Measurements from ENCODE around the gene PRELP. TPM values are rescaled to one million over a fixed set of nuclear protein-coding genes. Genes with fewer than 3 reads are reported as not detected.

Gene PRELP
- total and polyA plus RNA-seq, 11 donors = 3.6 to 61.9 (median 13.6) TPM

GRCh38 chr1:203448521-203449061 lies 27.0 kb upstream of the PRELP start:
- no peak for TF ChIP-seq CTCF (IDR thresholded peaks at IDR 0.05)
- Histone ChIP-seq H3K9me3 (peaks cover 0 to 19% (median 2%) of the 10 kb centered on the region in 12 donors), H3K4me3 (peak overlapping the region in 3 of 12 donors; percentile 14 to 27 (median 25)), H3K4me1 (peaks cover 0 to 24% (median 5%) of the 10 kb centered on the region in 12 donors), H3K27ac (peak overlapping the region in 10 of 12 donors; percentile 16 to 77 (median 61)), H3K27me3 (peaks cover 0 to under 1% (median 0%) of the 10 kb centered on the region in 9 donors), H3K36me3 (no peaks in the 10 kb centered on the region)
- 58 to 73% (median 68%) methylated on average over 9 of the region's 9 CpGs for WGBS, 4 donors
- peak; percentile 45 to 75 (median 62) for ATAC-seq
- intact Hi-C loops (cut with DNase I) = no loop called here
- peak in 2 of 5 donors; percentile 36 to 55 for DNase-seq

GRCh38 chr1:203450001-203450400 lies 25.6 kb upstream of the PRELP start:
- intact Hi-C loops (cut with DNase I) = no loop called here
- WGBS, 4 donors = 77 to 90% (median 81%) methylated on average over 1 of the region's 1 CpG
- no peaks in the 10 kb centered on the region for H3K36me3 ChIP-seq
- DNase-seq = no peak
- H3K27me3 ChIP-seq = peaks cover 0 to 10% (median 0%) of the 10 kb centered on the region in 9 donors
- H3K4me3 ChIP-seq = no peak overlapping the region
- TF ChIP-seq POLR2A (IDR thresholded peaks at IDR 0.05) (no peak), CTCF (IDR thresholded peaks at IDR 0.05) (no peak)
- H3K9me3 ChIP-seq = peaks cover 0 to 13% (median 2%) of the 10 kb centered on the region in 12 donors
- ATAC-seq = no peak
- peaks cover 0 to 23% (median 6%) of the 10 kb centered on the region in 12 donors for H3K4me1 ChIP-seq
- H3K27ac ChIP-seq = peak overlapping the region in 4 of 12 donors; percentile 52 to 77 (median 63)

- TF ChIP-seq POLR2A (IDR thresholded peaks at IDR 0.05) (no peak), CTCF (IDR thresholded peaks at IDR 0.05) (no peak)
- Histone ChIP-seq H3K4me1 (peaks cover 0 to 23% (median 6%) of the 10 kb centered on the region in 12 donors), H3K27ac (peak overlapping the region in 3 of 12 donors; percentile 10 to 77 (median 52)), H3K36me3 (no peaks in the 10 kb centered on the region), H3K27me3 (peaks cover 0 to 10% (median 0%) of the 10 kb centered on the region in 9 donors), H3K4me3 (no peak overlapping the region), H3K9me3 (peaks cover 0 to 7% (median 0%) of the 10 kb centered on the region in 12 donors)
- no peak for DNase-seq
- intact Hi-C loops (cut with DNase I) = no loop called here
- WGBS, 4 donors = 67 to 76% (median 74%) methylated on average over 17 of the region's 17 CpGs
- ATAC-seq = no peak
These were observed 25.0 kb upstream of the PRELP start for GRCh38 chr1:203450479-203451149.
